AG04450 (cell line): ENCODE data around the gene CLEC7A. TPM values are rescaled to one million over a fixed set of nuclear protein-coding genes. Genes with fewer than 3 reads are reported as not detected.

ENCODE experiments used
- CTCF ChIA-PET: fragments of 300-600, 350-600 bp; formaldehyde crosslinking; extraction: SDS; loops from one replicate; lab custom pipeline; 2022; ENCODE audit warnings: antibody characterized with exemption, inconsistent platforms; lab: Charles Lee
- POLR2A ChIA-PET: fragments of 350-600 bp; formaldehyde crosslinking; extraction: SDS; loops from one replicate; lab custom pipeline; 2021; ENCODE audit warnings: antibody characterized with exemption, inconsistent platforms; lab: Yijun Ruan, JAX
- DNase-seq: peaks from one replicate; pipeline ENCODE4 v3.0.0-alpha.2; 2011; ENCODE audit warnings: low read depth, low spot score
- H3K27ac ChIP-seq: one replicate; pipeline ENCODE4 v1.5.1; 2012; ENCODE audit warnings: low read depth, low read length, control low read depth
- H3K27me3 ChIP-seq: one replicate; pipeline ENCODE4 v1.6.0; 2012; ENCODE audit warnings: low read length; ENCODE audit not compliant: control insufficient read depth, insufficient read depth
- H3K4me3 ChIP-seq: 2 replicates; pipeline ENCODE4 v1.5.1; 2011; ENCODE audit warnings: mild to moderate bottlenecking, low read depth, low read length, control low read depth
- H3K9me3 ChIP-seq: 2 replicates; pipeline ENCODE4 v1.5.1; 2012; ENCODE audit warnings: low read length; ENCODE audit not compliant: control insufficient read depth, insufficient read depth
- CTCF ChIP-seq: IDR thresholded peaks from 2 replicates; pipeline ENCODE4 v1.5.1; 2011; ENCODE audit warnings: low read depth, low read length, control low read depth, inconsistent platforms
- polyA plus RNA-seq: library from polyadenylated mRNA; depleted of rRNA; stranded (reverse); fragments of >200 nt; gene quantifications from 2 replicates; pipeline ENCODE4 v1.2.3, GENCODE V29; 2011

CLEC7A gene
- polyA plus RNA-seq, 1 experiment: not detected

DNA sequence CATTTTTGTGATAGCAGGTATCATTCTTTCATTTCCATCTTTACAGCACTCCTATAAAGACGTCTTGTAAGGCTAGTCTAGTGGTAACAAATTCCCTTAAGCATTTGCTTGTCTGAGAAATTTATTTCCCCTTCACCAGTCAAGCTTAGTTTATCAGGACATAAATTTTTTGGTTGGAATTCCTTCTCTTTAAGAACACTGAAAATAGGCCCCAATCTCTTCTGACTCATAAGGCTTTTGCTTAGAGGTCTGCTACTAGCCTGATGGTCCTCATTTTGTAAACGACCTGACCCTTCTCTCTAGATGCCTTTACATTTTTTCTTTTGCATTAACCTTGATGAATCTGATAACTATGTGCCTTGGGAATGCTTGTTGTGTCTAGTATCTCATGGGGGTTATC is 21.6 kb upstream of the CLEC7A start:
- DNase-seq: no peak
- ChIA-PET POLR2A (no interaction called here), CTCF (interaction anchor here (1.0 to 5.0 kb wide), 10 partner anchors 8 to 402 kb away, joined by 3 to 70 read pairs (median 30); partner anchors contain the start of gene GABARAPL1)
- Histone ChIP-seq H3K4me3 (no peak overlapping the region), H3K9me3 (no peaks in the 10 kb centered on the region), H3K27me3 (no peaks in the 10 kb centered on the region), H3K27ac (no peak overlapping the region)
- no peak for TF ChIP-seq CTCF

- Histone ChIP-seq H3K9me3 (no peaks in the 10 kb centered on the region; the same call in 1 of the 2 replicates), H3K4me3 (no peak overlapping the region), H3K27me3 (no peaks in the 10 kb centered on the region), H3K27ac (no peak overlapping the region)
- ChIA-PET POLR2A (no interaction called here), CTCF (interaction anchor here (0.6 to 1.4 kb wide), 2 partner anchors 84 to 405 kb away, joined by 4 to 7 read pairs; no protein-coding TSS in a partner anchor)
- DNase-seq: no peak
- TF ChIP-seq CTCF: no peak
Observed at GRCh38 chr12:10147714-10148403, 17.9 kb upstream of the CLEC7A start.

DNA sequence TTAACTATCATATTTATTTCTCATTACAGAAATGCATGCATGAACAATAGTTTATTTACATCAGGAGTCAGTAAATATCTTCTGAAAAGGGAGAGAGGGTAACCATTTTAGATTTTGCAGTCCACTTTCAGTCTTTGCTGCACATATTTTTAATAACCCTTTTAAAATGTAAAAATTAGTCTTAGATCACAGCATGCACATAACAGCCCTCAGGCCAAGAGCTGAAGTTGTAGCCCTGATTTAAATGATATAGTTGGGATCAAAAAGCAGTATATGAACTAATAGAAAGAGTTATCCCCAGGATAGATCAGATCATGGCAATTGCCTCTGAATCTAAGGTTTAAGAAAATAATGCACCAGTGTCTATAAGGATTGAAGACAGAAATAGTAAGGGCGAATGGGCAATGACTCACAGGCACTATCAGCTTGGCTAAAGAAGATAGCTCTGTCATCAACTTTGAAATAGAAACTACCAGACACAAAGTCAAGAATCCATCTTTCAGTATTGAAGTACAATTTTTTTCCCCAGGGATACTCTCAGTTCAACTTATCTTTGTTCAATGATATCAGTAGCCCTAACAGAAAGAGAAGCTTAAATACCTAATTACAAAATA is 13.1 kb upstream of the CLEC7A start:
- POLR2A ChIA-PET: no interaction called here
- DNase-seq: no peak
- CTCF ChIA-PET: interaction anchor here (0.5 to 2.2 kb wide), 11 partner anchors 9 to 400 kb away, joined by 3 to 41 read pairs (median 8); no protein-coding TSS in a partner anchor
- no peak for TF ChIP-seq CTCF
- Histone ChIP-seq H3K27ac (no peak overlapping the region), H3K27me3 (no peaks in the 10 kb centered on the region), H3K4me3 (no peak overlapping the region), H3K9me3 (no peaks in the 10 kb centered on the region; the same call in 1 of the 2 replicates)

DNA sequence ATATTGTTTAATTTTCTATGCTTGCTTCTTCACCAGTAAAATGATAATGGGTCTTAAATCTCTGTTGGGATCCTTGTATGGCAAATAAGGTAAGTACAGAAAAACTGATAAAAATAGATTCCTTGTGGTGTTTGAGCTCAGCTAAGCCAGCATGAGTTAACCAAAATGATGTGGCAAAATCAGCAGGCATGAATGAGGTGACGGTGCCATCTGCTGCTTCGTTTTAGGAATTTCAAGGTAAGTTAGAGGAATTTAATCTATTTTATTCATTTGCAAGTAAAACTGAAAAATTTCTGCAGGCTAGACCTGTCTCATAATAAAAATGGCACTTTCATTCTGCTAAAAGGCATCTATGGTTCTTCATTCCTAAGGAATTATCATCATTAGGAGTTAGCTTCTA is 10.0 kb upstream of the CLEC7A start:
- Histone ChIP-seq H3K27me3 (no peaks in the 10 kb centered on the region), H3K4me3 (no peak overlapping the region), H3K9me3 (no peaks in the 10 kb centered on the region; the same call in 1 of the 2 replicates), H3K27ac (no peak overlapping the region)
- ChIA-PET POLR2A (no interaction called here), CTCF (interaction anchor here (0.5 to 4.0 kb wide), 26 partner anchors 9 to 1191 kb away, joined by 3 to 122 read pairs (median 5); partner anchors contain the start of genes CLEC12B and CLEC7A)
- no peak for DNase-seq
- peak; percentile 51 for TF ChIP-seq CTCF
